NAMALWA (cell line): ENCODE results near the gene PAXIP1.
"Not testable (repeated sequence)": the region's sequence is repeated elsewhere in the genome, so short reads cannot be mapped to it uniquely, and the experiment has no call there.

ENCODE experiments used
- DNase-seq: peaks from one replicate; pipeline ENCODE4 v3.0.0-alpha.2; 2015; ENCODE audit warnings: low spot score

The PAXIP1 gene

DNA sequence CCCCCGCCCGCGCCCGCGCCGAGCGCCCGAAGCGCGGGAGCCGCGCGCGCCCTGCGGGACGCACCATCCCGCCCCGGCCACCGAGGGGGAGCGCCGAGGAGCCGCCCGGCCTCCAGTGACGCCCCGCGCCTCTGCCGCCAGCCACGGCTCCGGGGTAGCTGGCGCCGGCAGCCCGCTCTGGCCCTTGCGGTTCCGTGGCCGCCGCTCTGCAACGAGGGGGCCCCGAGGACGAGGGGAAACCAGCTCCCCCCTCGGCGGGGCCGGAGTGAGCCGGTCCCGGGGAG lies at the start of gene PAXIP1:
PAXIP1 (minus strand) TSS at position 33 of the 284 bp plus-strand sequence. CDS start 195 bp downstream, outside the sequence.
- peak; percentile 74 for DNase-seq

- no peak for DNase-seq
Measured at GRCh38 chr7:155051355-155051754, 48.4 kb upstream of the PAXIP1 start.

DNA sequence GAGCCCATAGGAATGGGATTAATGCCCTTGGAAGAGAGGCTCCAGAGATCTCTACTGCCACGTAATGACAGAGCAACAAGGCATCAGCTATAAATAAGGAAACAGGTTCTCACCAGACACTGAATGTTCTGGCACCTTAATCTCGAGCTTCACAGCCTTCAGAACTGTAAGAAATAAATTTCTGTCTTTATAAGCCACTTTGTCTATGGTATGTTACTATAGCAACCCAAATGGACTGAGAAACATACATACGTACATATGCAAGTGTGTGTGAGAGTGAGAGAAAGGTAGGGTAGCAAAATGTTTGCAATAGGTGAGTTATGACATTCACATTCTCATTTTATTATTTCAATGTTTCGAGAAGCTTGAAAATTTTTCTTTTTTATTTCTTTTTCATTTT lies 45.1 kb upstream of the PAXIP1 start:
- no peak for DNase-seq

- DNase-seq = no peak
Measured at GRCh38 chr7:155043756-155044155, 40.8 kb upstream of the PAXIP1 start.

DNA sequence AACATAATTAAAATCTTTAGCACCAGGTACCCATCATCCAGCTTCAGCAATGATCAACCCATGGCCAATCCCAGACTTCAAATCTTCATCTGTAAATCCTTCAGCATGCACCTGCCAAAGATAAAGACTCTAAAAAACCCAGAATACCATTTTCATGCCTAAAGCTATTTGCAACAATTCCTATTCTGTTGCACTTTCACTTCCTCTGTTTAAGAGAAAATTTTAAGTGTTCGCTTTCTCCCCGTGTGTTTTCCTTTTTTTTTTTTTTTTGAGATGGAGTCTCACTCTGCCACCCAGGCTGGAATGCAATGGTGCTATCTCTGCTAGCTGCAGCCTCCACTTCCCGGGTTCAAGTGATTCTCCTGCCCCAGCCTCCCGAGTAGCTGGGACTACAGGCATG lies 35.4 kb upstream of the PAXIP1 start:
- no peak for DNase-seq

- DNase-seq = not testable (repeated sequence)
Measured at GRCh38 chr7:155034495-155034894, 31.6 kb upstream of the PAXIP1 start.

GRCh38 chr7:155032978-155033377 lies 30.1 kb upstream of the PAXIP1 start:
- no peak for DNase-seq

- DNase-seq = no peak
Measured at GRCh38 chr7:155027879-155028278, 25.0 kb upstream of the PAXIP1 start.

GRCh38 chr7:155021699-155022145 lies 18.8 kb upstream of the PAXIP1 start:
- DNase-seq = no peak

GRCh38 chr7:155020996-155021395 lies 18.1 kb upstream of the PAXIP1 start:
- no peak for DNase-seq

DNA sequence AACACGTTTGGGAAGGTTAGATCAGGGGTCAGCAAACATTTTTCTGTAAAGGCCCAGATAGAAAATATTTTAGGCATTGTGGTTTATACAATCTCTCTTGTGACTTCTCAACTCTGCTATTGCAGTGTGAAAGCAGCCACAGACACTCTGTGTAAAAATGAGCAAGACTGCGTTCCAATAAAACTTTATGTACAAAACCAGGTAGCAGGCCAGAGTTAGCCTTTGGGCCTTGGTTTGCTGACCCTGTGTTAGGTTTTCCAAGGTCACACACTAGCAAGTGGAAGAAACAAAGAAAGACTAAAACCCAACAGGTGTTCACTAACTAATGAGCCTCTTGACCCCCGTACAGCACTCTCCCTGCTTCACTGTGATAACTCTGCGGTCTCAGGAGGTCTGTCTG lies 14.9 kb upstream of the PAXIP1 start:
- no peak for DNase-seq

DNA sequence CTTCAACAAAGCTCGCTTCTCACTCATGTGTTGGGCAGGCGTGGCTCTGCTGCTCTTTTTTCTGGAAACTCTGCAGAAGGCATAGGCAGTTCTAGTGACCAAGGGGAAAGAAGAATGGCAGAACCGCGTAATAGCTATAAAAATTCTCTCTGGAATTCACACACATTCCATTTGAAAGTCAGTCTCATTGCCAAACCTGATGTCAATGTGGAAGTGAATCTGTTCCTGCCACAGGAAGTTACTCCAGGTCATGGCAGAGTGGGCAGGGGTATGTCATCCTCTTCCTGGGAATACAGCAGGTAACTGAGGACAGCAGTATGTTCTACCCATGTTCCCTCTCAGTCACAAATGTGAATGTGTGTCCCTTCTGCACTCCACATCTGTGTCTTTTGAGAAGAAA lies 8.2 kb upstream of the PAXIP1 start:
- no peak for DNase-seq

GRCh38 chr7:155009570-155010157 lies 6.7 kb upstream of the PAXIP1 start:
- peak; percentile 74 for DNase-seq

GRCh38 chr7:155007947-155008346 lies 5.0 kb upstream of the PAXIP1 start:
- DNase-seq = peak; percentile 86

- peak; percentile 89 for DNase-seq
Measured at GRCh38 chr7:155003376-155004214, 671 bp upstream of the PAXIP1 start.

GRCh38 chr7:155002411-155003091 lies 373 bp downstream of the PAXIP1 start:
- peak; percentile 64 for DNase-seq

DNA sequence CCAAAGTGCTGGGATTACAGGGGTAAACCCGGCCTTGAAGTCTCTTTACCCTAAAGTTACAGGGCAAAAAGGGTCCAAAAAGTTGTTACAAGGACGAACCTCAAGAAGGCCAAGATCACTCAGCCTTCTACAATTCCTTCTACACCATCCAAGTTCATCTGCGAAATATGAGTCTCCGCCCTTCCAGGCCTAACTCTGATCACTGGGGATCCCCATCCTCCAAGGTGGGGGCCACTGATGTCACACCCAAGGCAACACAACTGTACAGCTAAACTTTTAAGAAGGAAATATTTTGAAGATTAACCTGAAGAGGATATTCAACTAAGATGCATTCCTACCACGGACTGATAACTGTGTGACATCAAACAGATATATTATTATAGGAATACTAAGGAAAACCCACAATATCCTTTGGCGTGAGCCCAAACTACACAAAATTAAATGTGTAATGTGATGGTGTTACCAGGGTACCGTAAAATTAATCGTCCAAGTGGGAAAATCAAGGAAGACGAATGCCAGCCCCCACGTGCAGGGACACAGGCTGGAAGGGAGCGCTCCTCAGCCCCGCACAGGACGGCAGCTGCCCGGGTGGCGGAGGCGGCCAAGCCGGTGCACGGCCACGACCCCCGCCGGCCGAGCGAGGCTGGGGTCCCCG lies 1.0 kb downstream of the PAXIP1 start:
- DNase-seq = peak; percentile 44

DNA sequence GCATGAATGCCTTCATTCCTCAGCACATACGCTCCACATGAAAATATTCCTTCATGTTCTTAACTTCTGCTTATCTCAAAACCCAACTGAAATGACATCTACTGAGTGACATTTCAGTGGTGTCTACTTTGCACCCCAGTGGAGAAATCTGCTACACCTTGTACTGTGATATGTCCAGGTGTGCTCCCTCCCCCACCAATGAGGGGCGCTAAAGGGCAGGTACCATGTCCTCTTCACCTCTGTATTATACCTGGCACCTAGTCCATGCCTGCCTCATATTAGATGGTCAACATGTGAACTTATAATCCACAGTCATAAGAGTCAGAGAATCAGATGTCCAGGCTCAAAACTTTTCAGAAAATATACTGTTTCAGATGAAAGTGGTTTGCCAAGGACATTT lies 2.1 kb downstream of the PAXIP1 start:
- DNase-seq = no peak

DNA sequence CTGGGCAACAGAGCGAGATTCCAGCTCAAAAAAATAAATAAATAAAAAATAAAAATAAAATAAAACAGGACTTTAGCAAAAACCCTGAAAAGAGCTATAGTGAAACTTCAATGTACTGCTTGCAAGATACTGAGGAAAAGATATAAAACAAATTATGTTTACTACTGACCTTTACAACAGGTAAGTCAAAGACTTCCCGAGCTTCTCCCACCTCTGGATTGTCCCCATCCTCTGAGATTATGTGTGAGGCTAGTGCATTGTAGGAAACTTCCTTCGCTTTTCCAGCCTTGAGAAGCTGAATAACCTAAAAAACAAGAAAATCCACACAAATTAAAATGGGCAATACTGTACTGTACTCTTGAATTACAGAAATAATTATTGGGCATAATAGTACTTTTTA lies 4.4 kb downstream of the PAXIP1 start:
- no peak for DNase-seq

DNA sequence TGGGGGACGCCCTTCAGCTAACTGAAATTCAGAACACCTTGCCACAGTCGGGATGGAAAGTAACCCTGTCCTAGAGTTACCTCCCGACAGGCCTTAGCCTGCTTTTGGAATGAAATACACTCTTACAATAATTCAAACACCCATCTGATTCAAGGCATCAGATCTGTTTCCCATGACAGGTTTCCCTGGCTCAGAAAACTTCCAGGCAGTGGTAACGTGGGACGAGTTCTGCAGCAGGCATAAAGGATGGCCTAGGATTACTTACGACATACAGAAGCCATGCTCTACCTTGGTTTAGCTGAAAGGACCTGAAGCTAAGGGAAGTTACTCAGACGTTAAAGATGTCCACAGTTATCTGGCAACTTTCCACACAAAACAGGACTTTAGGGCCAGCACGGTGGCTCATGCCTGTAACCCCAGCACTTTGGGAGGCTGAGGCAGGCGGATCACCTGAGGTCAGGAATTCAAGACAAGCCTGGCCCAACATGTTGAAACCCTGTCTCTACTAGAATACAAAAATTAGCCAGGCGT lies 5.0 kb downstream of the PAXIP1 start:
- DNase-seq = no peak

GRCh38 chr7:154996756-154997155 lies 6.2 kb downstream of the PAXIP1 start:
- no peak for DNase-seq

- DNase-seq = no peak
Measured at GRCh38 chr7:154996101-154996500, 6.8 kb downstream of the PAXIP1 start.
